GM12875 (cell line): ENCODE data around the gene ATG16L1.

Source experiments
- H3K4me3 ChIP-seq: one replicate; pipeline ENCODE4 v1.5.1; 2011; ENCODE audit warnings: low read depth, low read length, control low read depth
- TF ChIP-seq, protein P1 (sequence below): IDR thresholded peaks from 2 replicates; pipeline ENCODE4 v1.5.1; 2011; ENCODE audit warnings: low read depth, mild to moderate bottlenecking, control low read depth, inconsistent platforms, low read length, moderate library complexity, borderline replicate concordance; ENCODE audit not compliant: insufficient read depth

Gene ATG16L1

DNA sequence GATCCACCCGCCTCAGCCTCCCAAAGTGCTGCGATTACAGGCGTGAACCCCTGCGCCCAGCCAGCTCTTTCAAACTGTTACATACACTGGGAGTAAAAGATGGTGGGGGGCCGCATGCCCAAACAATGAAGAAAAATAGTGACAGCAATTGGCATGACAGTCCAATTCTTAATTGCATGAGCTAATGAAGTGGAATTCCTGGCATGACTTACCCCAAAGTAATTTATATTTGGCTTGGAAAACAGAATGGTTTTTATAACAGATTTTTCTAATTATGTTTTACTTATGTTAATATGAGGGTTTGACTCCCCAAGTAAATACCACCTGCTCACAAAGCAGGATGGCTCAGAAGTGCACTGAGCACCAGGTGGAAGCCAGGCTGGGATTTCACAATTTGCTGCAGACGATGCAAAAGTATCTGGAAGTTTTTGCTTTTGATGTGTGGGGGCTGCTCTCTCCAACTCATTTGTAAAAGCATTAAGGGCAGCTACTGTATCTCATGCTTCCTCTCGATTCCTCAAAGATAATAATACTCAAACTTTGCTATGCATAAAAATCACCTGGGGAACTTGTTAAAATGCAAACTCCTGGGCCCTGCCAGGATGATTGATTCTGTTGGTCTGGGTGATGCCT is 24.0 kb upstream of the ATG16L1 start:
- TF ChIP-seq, protein P1, sequence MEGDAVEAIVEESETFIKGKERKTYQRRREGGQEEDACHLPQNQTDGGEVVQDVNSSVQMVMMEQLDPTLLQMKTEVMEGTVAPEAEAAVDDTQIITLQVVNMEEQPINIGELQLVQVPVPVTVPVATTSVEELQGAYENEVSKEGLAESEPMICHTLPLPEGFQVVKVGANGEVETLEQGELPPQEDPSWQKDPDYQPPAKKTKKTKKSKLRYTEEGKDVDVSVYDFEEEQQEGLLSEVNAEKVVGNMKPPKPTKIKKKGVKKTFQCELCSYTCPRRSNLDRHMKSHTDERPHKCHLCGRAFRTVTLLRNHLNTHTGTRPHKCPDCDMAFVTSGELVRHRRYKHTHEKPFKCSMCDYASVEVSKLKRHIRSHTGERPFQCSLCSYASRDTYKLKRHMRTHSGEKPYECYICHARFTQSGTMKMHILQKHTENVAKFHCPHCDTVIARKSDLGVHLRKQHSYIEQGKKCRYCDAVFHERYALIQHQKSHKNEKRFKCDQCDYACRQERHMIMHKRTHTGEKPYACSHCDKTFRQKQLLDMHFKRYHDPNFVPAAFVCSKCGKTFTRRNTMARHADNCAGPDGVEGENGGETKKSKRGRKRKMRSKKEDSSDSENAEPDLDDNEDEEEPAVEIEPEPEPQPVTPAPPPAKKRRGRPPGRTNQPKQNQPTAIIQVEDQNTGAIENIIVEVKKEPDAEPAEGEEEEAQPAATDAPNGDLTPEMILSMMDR: no peak
- no peak overlapping the region for H3K4me3 ChIP-seq

DNA sequence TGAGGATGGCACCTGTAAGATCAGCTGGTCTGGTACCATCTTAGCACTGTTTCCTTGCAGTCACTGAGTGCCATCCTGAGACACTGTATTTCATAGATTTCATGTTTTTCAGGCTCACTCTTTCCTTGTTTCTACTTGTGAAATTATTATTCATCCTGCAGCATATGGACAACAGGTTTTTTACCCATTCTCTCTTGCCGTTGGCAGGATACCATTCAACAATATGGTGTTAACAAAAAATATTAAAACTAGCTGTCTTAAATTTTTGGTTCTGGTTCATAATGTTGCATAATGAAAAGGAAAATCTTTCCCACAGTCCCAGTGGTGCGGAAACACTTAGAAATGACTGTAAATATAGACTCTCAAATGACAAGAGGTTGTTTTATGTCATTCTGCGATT is 23.1 kb upstream of the ATG16L1 start:
- TF ChIP-seq, protein P1: no peak
- H3K4me3 ChIP-seq: no peak overlapping the region

DNA sequence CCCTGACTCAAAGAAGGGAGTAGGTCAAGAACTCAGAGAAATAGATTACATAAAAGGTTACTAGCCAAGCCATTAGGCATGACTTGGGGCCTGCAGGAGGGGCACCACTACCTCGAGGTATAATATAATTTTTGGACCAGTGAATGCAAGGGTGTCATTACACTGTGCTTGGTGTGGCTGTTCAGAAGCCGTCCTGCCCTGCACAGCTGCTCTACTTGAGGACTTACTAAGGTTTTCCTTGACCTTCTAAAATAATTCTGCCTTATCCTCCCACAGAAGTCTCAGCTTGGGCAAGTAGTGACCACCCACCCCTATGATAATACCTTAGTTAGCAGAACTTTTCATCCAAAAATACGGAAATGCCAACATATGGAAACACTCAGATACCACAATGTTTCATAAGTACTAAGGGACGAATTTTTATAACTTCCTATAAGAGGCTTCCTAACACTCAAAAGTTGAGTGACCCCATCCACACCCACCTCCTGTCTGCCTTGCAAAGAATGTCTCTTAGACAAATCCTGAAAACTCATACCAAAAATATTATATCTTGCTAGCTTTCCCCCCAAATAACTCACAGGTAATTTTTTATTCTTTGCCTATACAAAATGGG is 17.7 kb upstream of the ATG16L1 start:
- TF ChIP-seq, protein P1: no peak
- no peak overlapping the region for H3K4me3 ChIP-seq

DNA sequence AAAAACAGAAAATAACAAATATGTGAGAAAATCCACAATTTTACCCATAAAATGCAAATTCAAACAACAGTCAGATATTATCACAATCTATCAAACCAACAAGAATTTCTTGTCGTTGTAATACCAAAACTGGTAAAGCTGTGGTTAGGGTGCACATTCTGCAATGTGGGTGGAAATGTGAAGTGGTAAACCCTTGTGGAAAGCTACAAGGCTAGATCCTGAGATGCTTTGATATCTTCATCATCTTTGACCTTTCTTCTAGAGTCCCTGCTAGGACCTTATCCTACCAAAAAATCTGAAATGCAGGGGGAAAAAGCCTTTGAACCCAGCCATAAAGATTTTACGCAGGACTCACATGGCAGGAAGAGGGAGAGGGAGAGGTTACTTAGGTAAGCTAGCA is 17.2 kb upstream of the ATG16L1 start:
- TF ChIP-seq, protein P1: no peak

DNA sequence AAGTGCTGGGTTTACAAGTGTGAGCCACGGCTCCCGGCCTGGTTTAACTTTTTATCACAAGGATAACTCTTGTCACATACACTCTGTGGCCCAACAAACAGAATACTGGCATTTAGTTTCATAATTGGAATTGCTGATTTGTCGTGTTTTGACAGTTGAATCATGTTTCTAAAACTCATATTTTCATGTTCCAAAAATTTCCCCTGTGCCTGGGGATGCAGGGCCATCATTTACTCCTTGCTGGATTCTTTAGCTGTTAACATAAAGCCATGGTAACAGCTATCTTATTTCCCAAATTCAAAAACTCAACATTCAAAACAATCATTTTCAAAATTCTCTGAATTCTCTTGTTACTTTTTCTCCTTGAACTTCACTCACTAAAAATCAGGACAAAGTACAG is 16.5 kb upstream of the ATG16L1 start:
- TF ChIP-seq, protein P1: no peak
- no peak overlapping the region for H3K4me3 ChIP-seq

More for the DNA sequence above, 17.2 kb upstream of the ATG16L1 start:
- no peak overlapping the region for H3K4me3 ChIP-seq

DNA sequence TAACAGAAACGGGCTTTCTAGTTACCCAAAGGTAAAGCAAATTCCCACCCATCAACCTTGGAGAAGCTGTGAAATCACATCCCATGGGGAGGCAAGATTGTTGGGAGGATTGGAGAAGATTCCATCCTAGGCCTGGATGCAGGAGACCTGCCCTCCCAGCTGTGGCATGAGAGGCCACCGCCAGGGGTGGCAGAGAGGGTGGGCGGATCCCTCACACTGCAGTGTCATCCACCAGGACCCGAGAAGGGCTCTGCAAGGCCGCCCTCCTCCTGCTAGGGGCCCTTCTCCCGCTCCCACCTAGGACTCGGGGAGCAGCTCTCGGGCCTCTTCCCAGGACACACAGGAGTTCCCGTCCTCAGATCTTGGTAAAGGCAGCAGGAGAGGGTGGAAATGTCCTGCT is 15.5 kb upstream of the ATG16L1 start:
- TF ChIP-seq, protein P1: no peak
- H3K4me3 ChIP-seq: no peak overlapping the region

DNA sequence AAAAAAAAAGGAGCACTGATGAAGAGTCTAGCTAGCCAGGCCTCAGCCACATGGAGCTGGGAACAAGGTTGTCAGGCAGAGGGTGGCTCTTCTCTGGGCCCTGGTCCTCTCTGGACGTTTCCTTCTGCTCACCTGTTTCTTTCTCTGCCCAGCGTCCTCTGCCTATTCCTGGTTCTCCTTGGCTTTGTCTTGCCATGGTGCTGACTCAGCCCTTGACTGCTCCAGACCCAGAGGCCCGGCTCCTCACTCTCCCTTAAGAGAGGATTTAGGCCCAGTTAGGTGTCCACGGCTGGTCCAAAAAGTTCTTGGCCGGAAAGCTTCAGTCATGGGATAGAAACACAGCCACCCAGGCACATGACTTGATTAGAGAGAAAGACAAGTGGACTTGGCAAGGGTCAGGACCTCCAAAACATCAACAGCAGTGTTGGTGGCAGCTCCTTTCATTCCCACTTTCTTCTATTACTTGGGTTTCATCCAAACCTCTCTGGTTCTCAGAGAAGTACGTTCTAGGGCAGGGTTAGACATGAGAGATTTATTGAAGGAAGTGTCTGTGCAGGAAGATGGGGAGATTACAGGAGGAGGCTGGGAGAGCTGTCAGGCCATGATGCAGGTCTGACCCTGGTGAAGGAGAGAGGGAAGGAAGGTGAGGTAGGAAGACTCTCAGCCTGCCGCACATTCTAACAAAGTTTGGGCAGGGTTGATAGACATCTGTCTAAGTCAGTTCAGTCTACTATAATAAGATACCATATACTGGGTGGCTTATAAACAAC is 14.5 kb upstream of the ATG16L1 start:
- TF ChIP-seq, protein P1: no peak
- H3K4me3 ChIP-seq: no peak overlapping the region
